ENCODE results near the gene TBC1D14.
"Not testable (repeated sequence)": the region's sequence is repeated elsewhere in the genome, so short reads cannot be mapped to it uniquely, and the experiment has no call there.

The TBC1D14 gene

DNA sequence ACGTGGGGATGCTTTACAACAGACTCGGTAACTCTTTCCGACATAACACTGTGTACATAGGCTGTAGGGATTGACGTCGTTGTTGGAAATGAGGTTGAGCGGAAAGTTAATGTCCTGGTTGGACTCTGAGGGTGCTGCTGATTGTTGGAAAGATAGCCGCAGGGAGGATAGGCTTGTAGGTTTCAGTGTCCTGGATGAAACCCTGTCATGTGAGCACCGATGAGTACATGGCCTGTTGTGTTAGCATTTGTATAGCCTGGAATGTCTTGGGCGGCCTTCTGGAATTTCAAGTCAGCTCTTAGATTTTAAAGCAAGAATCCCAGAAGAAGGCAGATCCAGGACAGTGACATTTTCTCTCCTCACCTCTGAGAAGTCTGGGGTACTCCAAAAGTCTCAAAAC, 63.3 kb downstream of the TBC1D14 start:
- DNase-seq (ENCODE audit: low read depth), result no peak

DNA sequence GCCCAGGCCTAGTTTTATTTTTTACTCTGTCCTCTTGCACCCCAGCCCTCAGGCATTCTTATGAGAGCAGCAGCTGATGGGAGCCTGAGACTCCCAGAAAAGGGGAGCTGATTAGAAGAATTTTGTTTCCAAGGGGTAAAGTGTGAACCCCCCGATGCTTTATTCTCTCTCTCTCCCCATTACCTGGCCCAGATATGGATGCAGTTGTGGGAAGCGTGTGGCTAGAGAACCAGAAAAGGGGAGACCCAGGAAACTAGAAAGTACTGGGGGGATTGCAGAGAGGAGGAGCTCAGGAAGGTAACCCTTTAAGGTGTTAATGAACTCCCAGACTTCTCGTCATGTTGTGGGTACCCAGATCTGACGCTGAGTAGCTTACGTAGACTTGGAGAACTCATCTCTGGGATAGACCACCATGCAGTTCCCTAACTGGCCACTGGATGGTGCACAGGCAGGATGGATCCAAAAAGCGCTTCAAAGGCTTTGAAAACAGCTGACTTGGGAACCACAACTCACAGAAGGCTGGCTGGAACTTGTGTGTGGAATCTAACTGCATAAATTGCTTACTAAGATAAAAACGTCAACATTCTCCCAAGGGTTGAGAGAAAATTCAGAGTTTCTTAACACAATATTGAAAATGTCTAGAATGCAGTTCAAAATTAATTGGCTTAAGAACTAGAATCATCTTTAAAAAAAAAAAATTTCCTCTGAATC, 64.7 kb downstream of the TBC1D14 start:
- peak; percentile 75 for DNase-seq (ENCODE audit: low read depth)

GRCh38 chr4:6977846-6978245, 68.2 kb downstream of the TBC1D14 start:
- not testable (repeated sequence) for DNase-seq (ENCODE audit: low read depth)

GRCh38 chr4:6983544-6984142, 74.0 kb downstream of the TBC1D14 start:
- no peak for DNase-seq (ENCODE audit: low read depth)

DNA sequence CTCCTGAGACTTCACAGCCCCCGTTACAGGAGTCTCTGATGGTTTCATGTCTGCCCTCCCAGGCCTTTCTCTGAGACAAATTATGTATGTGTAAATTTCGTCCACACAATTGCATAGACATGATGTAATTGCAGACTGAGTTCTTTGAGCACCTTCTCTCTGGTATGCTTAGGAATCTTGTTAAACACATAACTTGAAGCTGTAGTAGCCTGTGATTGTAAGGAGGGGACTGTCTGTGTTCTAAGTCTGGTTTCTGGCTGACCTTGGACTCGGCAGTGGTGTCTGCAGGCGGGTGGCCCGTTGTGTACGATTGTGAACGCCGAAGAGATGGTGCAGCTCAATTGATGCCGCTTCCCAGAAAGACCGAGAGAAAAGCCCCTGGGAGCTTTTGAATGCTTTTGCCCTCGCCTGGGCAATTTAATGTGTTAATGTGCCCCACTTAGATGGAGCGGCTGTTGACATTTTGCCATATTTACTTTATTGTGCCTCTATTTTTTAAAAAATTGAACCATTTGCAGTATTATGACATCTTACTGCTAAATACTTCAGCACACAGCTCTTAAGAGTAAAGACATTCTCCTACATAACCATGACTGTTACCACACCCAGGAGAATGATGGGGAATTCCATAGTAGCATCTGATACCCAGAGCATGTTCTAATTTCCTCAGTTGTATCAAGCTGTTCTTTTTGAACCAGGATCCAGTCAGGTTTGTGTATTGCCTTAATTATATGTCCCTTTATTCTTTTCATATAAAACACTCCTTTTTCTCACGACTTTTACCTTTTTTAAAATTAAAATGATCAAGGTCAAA, 75.2 kb downstream of the TBC1D14 start:
- DNase-seq (ENCODE audit: low read depth), result no peak

- no peak for DNase-seq (ENCODE audit: low read depth)
Measured at GRCh38 chr4:6986072-6986780, 76.6 kb downstream of the TBC1D14 start.

- DNase-seq (ENCODE audit: low read depth), result peak; percentile 91
Measured at GRCh38 chr4:6986781-6987587, 77.4 kb downstream of the TBC1D14 start.

GRCh38 chr4:6987588-6987961, 77.9 kb downstream of the TBC1D14 start:
- no peak for DNase-seq (ENCODE audit: low read depth)

- no peak for DNase-seq (ENCODE audit: low read depth)
Measured at GRCh38 chr4:6988016-6988715, 78.5 kb downstream of the TBC1D14 start.

GRCh38 chr4:6989331-6989923, 79.8 kb downstream of the TBC1D14 start:
- DNase-seq (ENCODE audit: low read depth), result no peak

DNA sequence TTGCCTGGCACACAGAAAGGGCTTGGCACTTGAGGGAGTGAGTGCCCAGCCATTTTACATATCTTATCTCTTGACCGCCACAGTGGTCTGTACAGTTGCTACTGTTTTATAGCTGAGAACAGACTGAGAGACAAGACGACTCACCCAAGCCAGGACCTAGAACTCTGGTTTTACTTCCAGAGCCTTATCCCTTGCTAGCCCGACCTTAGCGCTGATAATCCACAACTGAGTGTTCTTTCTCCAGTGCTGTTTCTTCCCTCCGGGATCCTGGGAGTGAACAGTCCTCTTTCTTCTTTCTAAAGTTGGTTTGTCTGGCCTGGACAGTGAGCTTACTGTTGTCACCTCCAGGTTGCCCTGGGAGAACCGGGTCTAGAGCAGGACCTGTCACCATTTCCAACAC, 81.0 kb downstream of the TBC1D14 start:
- no peak for DNase-seq (ENCODE audit: low read depth)

DNA sequence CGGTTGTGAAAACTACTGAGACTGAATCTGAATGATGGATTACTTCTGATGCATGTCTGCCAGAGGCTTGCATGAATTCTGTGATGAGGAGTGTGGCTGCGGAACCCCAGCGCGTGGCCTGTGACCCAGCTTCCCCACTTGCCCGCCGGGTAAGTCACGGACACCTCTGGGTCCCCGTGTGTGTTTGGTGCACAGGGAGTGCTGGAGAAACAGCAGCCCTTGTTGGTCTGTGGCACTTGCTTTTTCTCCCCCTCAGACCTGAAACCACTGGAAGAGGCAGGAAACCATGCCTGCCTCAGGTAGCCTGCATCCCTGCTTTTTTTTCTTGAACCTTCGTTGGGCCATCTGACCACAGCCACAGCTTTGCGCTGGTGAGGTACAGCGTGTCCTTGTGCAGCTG, 81.6 kb downstream of the TBC1D14 start:
- DNase-seq (ENCODE audit: low read depth), result no peak

- no peak for DNase-seq (ENCODE audit: low read depth)
Measured at GRCh38 chr4:6991771-6992557, 82.3 kb downstream of the TBC1D14 start.

GRCh38 chr4:6992728-6993677, 83.4 kb downstream of the TBC1D14 start:
- no peak for DNase-seq (ENCODE audit: low read depth)

DNA sequence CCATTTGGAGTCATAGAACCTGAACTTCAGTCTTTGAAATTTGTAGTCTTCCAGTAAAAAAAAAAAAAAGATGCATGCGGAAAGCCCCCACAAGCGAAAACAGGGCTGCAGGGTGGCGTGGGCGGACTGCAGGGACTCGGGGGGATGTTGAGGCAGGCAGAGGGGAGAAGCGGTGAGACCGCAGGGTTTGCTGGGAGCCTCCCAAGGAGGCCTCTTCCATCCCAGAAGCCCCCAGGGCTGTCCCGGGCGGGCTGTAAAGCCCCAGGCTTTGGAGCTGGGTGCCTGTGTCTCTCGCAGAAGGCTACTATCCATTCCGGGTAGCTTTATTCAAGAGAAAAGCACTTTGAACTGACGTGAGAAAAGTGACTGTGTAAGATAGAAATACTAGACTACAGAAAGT, 86.9 kb downstream of the TBC1D14 start:
- no peak for DNase-seq (ENCODE audit: low read depth)

- no peak for DNase-seq (ENCODE audit: low read depth)
Measured at GRCh38 chr4:6999172-7000086, 89.8 kb downstream of the TBC1D14 start.

GRCh38 chr4:7000421-7001176, 91.0 kb downstream of the TBC1D14 start:
- no peak for DNase-seq (ENCODE audit: low read depth)
